ENCODE data around the gene OR2V1. TPM values are rescaled to one million over a fixed set of nuclear protein-coding genes. Genes with fewer than 3 reads are reported as not detected.
"Not testable (repeated sequence)": the region's sequence is repeated elsewhere in the genome, so short reads cannot be mapped to it uniquely, and the experiment has no call there.

OR2V1 gene
- total and polyA plus RNA-seq, 7 donors: not detected

GRCh38 chr5:181114844-181115778, 15.9 kb downstream of the OR2V1 start:
- 2 to 4% (median 4%) methylated on average over 47 of the region's 47 CpGs for WGBS, 3 donors
- H3K27ac ChIP-seq: no peak overlapping the region

DNA sequence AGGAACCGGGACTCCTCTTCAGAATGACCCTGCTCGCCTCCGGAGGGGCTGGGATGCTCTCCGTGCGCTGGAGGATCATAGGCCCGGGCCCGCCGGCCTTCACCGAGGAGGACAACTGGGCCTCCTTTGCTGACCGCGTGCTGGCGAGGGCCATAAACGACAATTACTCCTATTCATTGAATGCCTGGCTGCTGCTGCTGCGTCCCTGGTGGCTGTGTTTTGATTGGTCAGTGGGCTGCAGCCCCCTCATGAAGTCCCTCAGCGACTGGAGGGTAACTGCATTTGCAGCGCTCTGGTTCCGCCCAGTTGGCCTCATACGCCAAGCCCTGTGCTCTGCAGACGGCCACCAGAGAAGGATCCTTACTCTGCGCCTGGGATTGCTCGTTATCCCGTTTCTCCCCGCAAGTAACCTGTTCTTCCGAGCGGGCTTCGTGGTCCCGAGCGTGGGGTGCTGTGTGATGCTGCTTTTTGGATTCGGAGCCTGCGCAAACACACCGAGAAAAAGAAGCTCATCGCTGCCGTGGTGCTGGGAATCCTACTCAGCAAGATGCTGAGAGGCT, 16.6 kb downstream of the OR2V1 start:
- no peaks in the 10 kb centered on the region for H3K9me3 ChIP-seq
- no peak for TF ChIP-seq CTCF (IDR thresholded peaks at IDR 0.05)
- no peaks in the 10 kb centered on the region for H3K4me1 ChIP-seq
- intact Hi-C loops (cut with DNase I): no loop called here
- ATAC-seq (no peak), DNase-seq (no peak)
- 33 to 37% (median 34%) methylated on average over 33 of the region's 33 CpGs for WGBS, 3 donors
- H3K27ac ChIP-seq: no peak overlapping the region
- no peak overlapping the region for H3K4me3 ChIP-seq
- peaks cover 3 to 83% (median 25%) of the 10 kb centered on the region in 3 donors for H3K27me3 ChIP-seq (ENCODE audit: insufficient read depth in 3 of 3, low read length in 2 of 3)
- no peaks in the 10 kb centered on the region for H3K36me3 ChIP-seq (ENCODE audit: insufficient read depth in 1 of 2, low read depth in 1 of 2)

More at GRCh38 chr5:181114844-181115778, 15.9 kb downstream of the OR2V1 start:
- peaks cover 3 to 82% (median 25%) of the 10 kb centered on the region in 3 donors for H3K27me3 ChIP-seq (ENCODE audit: insufficient read depth in 3 of 3, low read length in 2 of 3)
- TF ChIP-seq CTCF (IDR thresholded peaks at IDR 0.05): no peak
- H3K36me3 ChIP-seq (ENCODE audit: insufficient read depth in 1 of 2, low read depth in 1 of 2): no peaks in the 10 kb centered on the region
- DNase-seq (no peak), ATAC-seq (no peak)
- H3K4me3 ChIP-seq: no peak overlapping the region
- H3K9me3 ChIP-seq: no peaks in the 10 kb centered on the region
- intact Hi-C loops (cut with DNase I): no loop called here
- no peaks in the 10 kb centered on the region for H3K4me1 ChIP-seq

DNA sequence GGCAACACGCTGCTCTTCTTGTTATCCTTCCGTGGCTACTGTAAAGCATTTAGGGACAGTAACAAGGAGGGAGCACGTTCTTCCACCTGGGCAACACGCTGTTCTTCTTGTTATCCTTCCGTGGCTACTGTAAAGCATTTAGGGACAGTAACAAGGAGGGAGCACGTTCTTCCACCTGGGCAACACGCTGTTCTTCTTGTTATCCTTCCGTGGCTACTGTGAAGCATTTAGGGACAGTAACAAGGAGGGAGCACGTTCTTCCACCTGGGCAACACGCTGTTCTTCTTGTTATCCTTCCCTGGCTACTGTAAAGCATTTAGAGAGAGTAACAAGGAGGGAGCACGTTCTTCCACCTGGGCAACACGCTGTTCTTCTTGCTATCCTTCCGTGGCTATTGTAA, 17.4 kb downstream of the OR2V1 start:
- H3K36me3 ChIP-seq (ENCODE audit: insufficient read depth in 1 of 2, low read depth in 1 of 2); DNase-seq; H3K27ac ChIP-seq; H3K4me1 ChIP-seq; intact Hi-C loops (cut with DNase I); H3K9me3 ChIP-seq; H3K4me3 ChIP-seq; ATAC-seq: not testable (repeated sequence)
- WGBS, 3 donors: 91 to 96% (median 95%) methylated on average over 5 to 7 of the region's 13 CpGs
- H3K27me3 ChIP-seq (ENCODE audit: insufficient read depth in 3 of 3, low read length in 2 of 3): peaks cover 3 to 87% (median 24%) of the 10 kb centered on the region in 3 donors

- intact Hi-C loops (cut with DNase I): no loop called here
- H3K4me1 ChIP-seq: no peaks in the 10 kb centered on the region
- no peaks in the 10 kb centered on the region for H3K9me3 ChIP-seq
- 49 to 61% (median 60%) methylated on average over 5 of the region's 5 CpGs for WGBS, 3 donors
- no peak for DNase-seq
- H3K27me3 ChIP-seq (ENCODE audit: insufficient read depth in 3 of 3, low read length in 2 of 3): peaks cover 3 to 82% (median 29%) of the 10 kb centered on the region in 3 donors
- H3K4me3 ChIP-seq: no peak overlapping the region
- ATAC-seq: no peak
- TF ChIP-seq CTCF (IDR thresholded peaks at IDR 0.05): no peak
- no peaks in the 10 kb centered on the region for H3K36me3 ChIP-seq (ENCODE audit: insufficient read depth in 1 of 2, low read depth in 1 of 2)
- no peak overlapping the region for H3K27ac ChIP-seq
Observed at GRCh38 chr5:181112476-181112875, 18.5 kb downstream of the OR2V1 start.

GRCh38 chr5:181111010-181111409, 20.0 kb downstream of the OR2V1 start:
- 76 to 78% (median 76%) methylated on average over 5 of the region's 5 CpGs for WGBS, 3 donors
- ATAC-seq: no peak
- no peaks in the 10 kb centered on the region for H3K36me3 ChIP-seq (ENCODE audit: insufficient read depth in 1 of 2, low read depth in 1 of 2)
- TF ChIP-seq CTCF (IDR thresholded peaks at IDR 0.05): no peak
- H3K4me3 ChIP-seq: no peak overlapping the region
- DNase-seq: no peak
- H3K4me1 ChIP-seq: no peaks in the 10 kb centered on the region
- intact Hi-C loops (cut with DNase I): no loop called here
- no peaks in the 10 kb centered on the region for H3K9me3 ChIP-seq
- no peak overlapping the region for H3K27ac ChIP-seq
- H3K27me3 ChIP-seq (ENCODE audit: insufficient read depth in 3 of 3, low read length in 2 of 3): peaks cover under 1 to 85% (median 26%) of the 10 kb centered on the region in 3 donors

All from psoas muscle (tissue), 8 donors.